Panc1 (cell line): ENCODE results near the gene HSPBP1. TPM values are rescaled to one million over a fixed set of nuclear protein-coding genes. Genes with fewer than 3 reads are reported as not detected.

Source experiments
- ATAC-seq: fragments of 200-7000 bp; cut with Tn5 transposase; 2 replicates; pipeline ENCODE4 v1.9.1; 2020; ENCODE audit warnings: mild to moderate bottlenecking, moderate library complexity
- BruUV-seq: library from RNA; stranded (reverse); fragments of 400-500 nt; replicated peaks from 2 replicates; lab custom pipeline; 2021; lab: Mats Ljungman, UMichigan
- CTCF ChIA-PET: fragments of 300-600 bp; sonication (Branson Sonifier 250); formaldehyde crosslinking; loops from one replicate; lab custom pipeline; 2022; ENCODE audit warnings: antibody characterized with exemption; lab: Charles Lee
- POLR2A ChIA-PET: fragments of 300-600 bp; sonication (Branson Sonifier 250); formaldehyde crosslinking; loops from one replicate; lab custom pipeline; 2022; ENCODE audit warnings: antibody characterized with exemption; lab: Charles Lee
- DNase-seq: peaks from one replicate; pipeline ENCODE4 v3.0.0-alpha.2; 2010; ENCODE audit warnings: low read depth, low spot score
- H3K27ac ChIP-seq: 2 replicates; pipeline ENCODE4 v1.5.1; 2011; ENCODE audit warnings: mild to moderate bottlenecking, low read length, inconsistent platforms
- H3K27me3 ChIP-seq: fragments of 200-500 bp; sonication (Bioruptor generic); 2 replicates; pipeline ENCODE4 v1.6.0; 2014; ENCODE audit warnings: low read length, inconsistent platforms; ENCODE audit not compliant: control insufficient read depth, insufficient read depth
- H3K36me3 ChIP-seq: fragments of 200-500 bp; sonication (Bioruptor generic); 2 replicates; pipeline ENCODE4 v1.5.1; 2014; ENCODE audit warnings: inconsistent platforms, mild to moderate bottlenecking, low read length, moderate library complexity; ENCODE audit not compliant: control insufficient read depth, insufficient read depth
- H3K4me1 ChIP-seq: 2 replicates; pipeline ENCODE4 v1.5.1; 2011; ENCODE audit warnings: inconsistent platforms, mild to moderate bottlenecking, low read length, moderate library complexity; ENCODE audit not compliant: control insufficient read depth, insufficient read depth
- H3K4me3 ChIP-seq, 2 experiments: 2 replicates each; pipeline ENCODE4 v1.5.1; 2011 to 2012; ENCODE audit warnings: low read depth in 2 of 2, low read length in 2 of 2, mild to moderate bottlenecking in 2 of 2, inconsistent platforms in 1 of 2, moderate library complexity in 1 of 2
- H3K9me3 ChIP-seq: fragments of 200-500 bp; sonication (Bioruptor generic); 2 replicates; pipeline ENCODE4 v1.5.1; 2014; ENCODE audit warnings: low read depth, mild to moderate bottlenecking, inconsistent platforms, low read length, moderate library complexity; ENCODE audit not compliant: control insufficient read depth, insufficient read depth
- CTCF ChIP-seq: fragments of 450-650 bp; IDR thresholded peaks from 2 replicates; pipeline ENCODE4 v1.5.1; 2017; ENCODE audit warnings: mild to moderate bottlenecking
- POLR2AphosphoS5 ChIP-seq: IDR thresholded peaks from 2 replicates; pipeline ENCODE4 v1.6.1; 2012; ENCODE audit warnings: mild to moderate bottlenecking, low read depth, low read length, moderate library complexity
- REST ChIP-seq, 2 experiments: IDR thresholded peaks; 2 replicates each; pipeline ENCODE4 v1.6.1; 2011 to 2012; ENCODE audit warnings: low read depth in 2 of 2, control low read depth in 1 of 2, low read length in 1 of 2, mild to moderate bottlenecking in 1 of 2, moderate library complexity in 1 of 2; ENCODE audit not compliant: insufficient read depth in 1 of 2
- SIN3A ChIP-seq: IDR thresholded peaks from 2 replicates; pipeline ENCODE4 v1.6.1; 2012; ENCODE audit warnings: low read depth, mild to moderate bottlenecking, low read length, moderate library complexity, borderline replicate concordance; ENCODE audit not compliant: insufficient read depth
- TCF7L2 ChIP-seq: IDR thresholded peaks from 2 replicates; pipeline ENCODE4 v1.6.1; 2011; ENCODE audit warnings: mild to moderate bottlenecking, low read depth, low read length, inconsistent platforms
- in situ Hi-C: cut with HindIII; loops from 2 replicates; pipeline ENCODE4 v1.10.0; 2016; ENCODE audit warnings: low sequenced_read_pairs, low pct_unique_long_range_greater_than_20kb
- intact Hi-C: fragments of 100-400 bp; cut with micrococcal nuclease; formaldehyde crosslinking; loops from one replicate; pipeline ENCODE4 v1.10.0; 2022; ENCODE audit not compliant: unreplicated experiment
- total RNA-seq: library from RNA; stranded (reverse); gene quantifications from one replicate; pipeline ENCODE4 v1.2.1, GENCODE V29; 2021; ENCODE audit not compliant: unreplicated experiment

The HSPBP1 gene
- total RNA-seq, 1 experiment from 2014 or later = 84.2 TPM

- TF ChIP-seq SIN3A (no peak), TCF7L2 (no peak), CTCF (no peak), POLR2AphosphoS5 (no peak)
- H3K4me3 ChIP-seq = no peak overlapping the region
- intact Hi-C loops = no loop called here
- ChIA-PET POLR2A (interaction anchor here (0.6 kb wide), 1 partner anchor 21 kb away, joined by 3 read pairs; no protein-coding TSS in a partner anchor), CTCF (no interaction called here)
- H3K27me3 ChIP-seq = no peaks in the 10 kb centered on the region
- DNase-seq = no peak
- BruUV-seq = no TSS peak
- in situ Hi-C loops = no loop called here
- H3K27ac ChIP-seq = no peak overlapping the region
- H3K9me3 ChIP-seq = no peaks in the 10 kb centered on the region
- H3K36me3 ChIP-seq = no peaks in the 10 kb centered on the region
- no peak for ATAC-seq
- H3K4me1 ChIP-seq = no peaks in the 10 kb centered on the region
Measured at GRCh38 chr19:55316646-55317045, 36.7 kb upstream of the HSPBP1 start.

GRCh38 chr19:55315956-55316525 lies 36.1 kb upstream of the HSPBP1 start:
- no peaks in the 10 kb centered on the region for H3K27me3 ChIP-seq
- DNase-seq (no peak), ATAC-seq (no peak)
- POLR2A ChIA-PET = interaction anchor here (0.6 kb wide), 1 partner anchor 58 kb away, joined by 3 read pairs; no protein-coding TSS in a partner anchor
- in situ Hi-C loops (no loop called here), intact Hi-C loops (no loop called here)
- H3K36me3 ChIP-seq = no peaks in the 10 kb centered on the region
- no TSS peak for BruUV-seq
- H3K9me3 ChIP-seq = no peaks in the 10 kb centered on the region
- H3K27ac ChIP-seq = no peak overlapping the region
- TF ChIP-seq SIN3A (no peak), POLR2AphosphoS5 (no peak), CTCF (no peak), REST (IDR thresholded peaks at IDR 0.05; ENCODE audit: insufficient read depth in 1 of 2, low read depth in 2 of 2, low read length in 1 of 2) (no peak)
- no peaks in the 10 kb centered on the region for H3K4me1 ChIP-seq
- H3K4me3 ChIP-seq = no peak overlapping the region
- CTCF ChIA-PET = no interaction called here
